Suprapubic skin (tissue), 4 donors: Measurements from ENCODE around the gene ITGB4. TPM values are rescaled to one million over a fixed set of nuclear protein-coding genes. Genes with fewer than 3 reads are reported as not detected.

ENCODE experiments used
- DNase-seq, 2 donors: peaks; one replicate each; pipeline ENCODE4 v3.0.0-alpha.2; 2019; ENCODE audit warnings: low spot score in 2 of 2
- H3K27ac ChIP-seq: fragments of 200-600 bp; sonication (generic); one replicate; pipeline ENCODE4 v1.5.1; 2019
- H3K27me3 ChIP-seq: fragments of 200-600 bp; sonication (generic); one replicate; pipeline ENCODE4 v1.5.1; 2019
- H3K36me3 ChIP-seq: fragments of 200-600 bp; sonication (generic); one replicate; pipeline ENCODE4 v1.5.1; 2019
- H3K4me1 ChIP-seq: fragments of 200-600 bp; sonication (generic); one replicate; pipeline ENCODE4 v1.5.1; 2019
- H3K4me3 ChIP-seq: fragments of 200-600 bp; sonication (generic); one replicate; pipeline ENCODE4 v1.5.1; 2019; ENCODE audit warnings: mild to moderate bottlenecking
- H3K9me3 ChIP-seq: fragments of 200-600 bp; sonication (generic); one replicate; pipeline ENCODE4 v1.5.1; 2019
- EP300 ChIP-seq: sonication (generic); formaldehyde crosslinking; IDR thresholded peaks from one replicate; pipeline ENCODE4 v1.6.1; 2017; ENCODE audit warnings: antibody characterized with exemption
- POLR2A ChIP-seq, 2 donors: fragments of 450-650 bp; IDR thresholded peaks; one replicate each; pipeline ENCODE4 v1.6.1; 2017; ENCODE audit warnings: antibody characterized with exemption in 2 of 2, mild to moderate bottlenecking in 2 of 2, moderate library complexity in 2 of 2
- POLR2AphosphoS5 ChIP-seq, 3 donors: sonication (generic); formaldehyde crosslinking; IDR thresholded peaks; one replicate each; pipeline ENCODE4 v1.6.1; 2017; ENCODE audit warnings: antibody characterized with exemption in 3 of 3
- WGBS: methylation state at CpG from one replicate; pipeline ENCODE4 v1.1.5; 2018; 5-methylcytosine and 5-hydroxymethylcytosine counted together
- total RNA-seq, 4 donors: library from RNA; depleted of rRNA; stranded (reverse); fragments of >200 nt; gene quantifications; one replicate each; pipeline ENCODE4 v1.1.0, GENCODE V29; 2016
- TF ChIP-seq, protein P1 (sequence below), 2 donors: fragments of 200-600 bp in 1 of 2; fragments of 450-650 bp in 1 of 2; sonication (generic) in 1 of 2; IDR thresholded peaks; one replicate each; pipeline ENCODE4 v1.5.1; 2016 to 2019; ENCODE audit warnings: antibody characterized with exemption in 2 of 2, mild to moderate bottlenecking in 1 of 2, moderate library complexity in 1 of 2

ITGB4 gene
- total RNA-seq, 4 donors from 2014 or later, result 382 to 583 (median 474) TPM

GRCh38 chr17:75767881-75768280 is 46.6 kb downstream of the ITGB4 start:
- no peaks in the 10 kb centered on the region for H3K36me3 ChIP-seq
- 89% methylated on average over 8 of the region's 8 CpGs for WGBS
- H3K9me3 ChIP-seq, result no peaks in the 10 kb centered on the region
- peaks cover 28% of the 10 kb centered on the region for H3K4me1 ChIP-seq
- DNase-seq, result peak in 1 of 2 donors; percentile 16
- H3K27me3 ChIP-seq, result no peaks in the 10 kb centered on the region
- TF ChIP-seq, protein P1, sequence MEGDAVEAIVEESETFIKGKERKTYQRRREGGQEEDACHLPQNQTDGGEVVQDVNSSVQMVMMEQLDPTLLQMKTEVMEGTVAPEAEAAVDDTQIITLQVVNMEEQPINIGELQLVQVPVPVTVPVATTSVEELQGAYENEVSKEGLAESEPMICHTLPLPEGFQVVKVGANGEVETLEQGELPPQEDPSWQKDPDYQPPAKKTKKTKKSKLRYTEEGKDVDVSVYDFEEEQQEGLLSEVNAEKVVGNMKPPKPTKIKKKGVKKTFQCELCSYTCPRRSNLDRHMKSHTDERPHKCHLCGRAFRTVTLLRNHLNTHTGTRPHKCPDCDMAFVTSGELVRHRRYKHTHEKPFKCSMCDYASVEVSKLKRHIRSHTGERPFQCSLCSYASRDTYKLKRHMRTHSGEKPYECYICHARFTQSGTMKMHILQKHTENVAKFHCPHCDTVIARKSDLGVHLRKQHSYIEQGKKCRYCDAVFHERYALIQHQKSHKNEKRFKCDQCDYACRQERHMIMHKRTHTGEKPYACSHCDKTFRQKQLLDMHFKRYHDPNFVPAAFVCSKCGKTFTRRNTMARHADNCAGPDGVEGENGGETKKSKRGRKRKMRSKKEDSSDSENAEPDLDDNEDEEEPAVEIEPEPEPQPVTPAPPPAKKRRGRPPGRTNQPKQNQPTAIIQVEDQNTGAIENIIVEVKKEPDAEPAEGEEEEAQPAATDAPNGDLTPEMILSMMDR (IDR thresholded peaks at IDR 0.05), result no peak
- TF ChIP-seq EP300, result no peak
- no peak for TF ChIP-seq POLR2A (IDR thresholded peaks at IDR 0.05)
- no peak for TF ChIP-seq POLR2AphosphoS5 (IDR thresholded peaks at IDR 0.05)
- no peak overlapping the region for H3K4me3 ChIP-seq
- no peak overlapping the region for H3K27ac ChIP-seq

- no peaks in the 10 kb centered on the region for H3K9me3 ChIP-seq
- H3K27me3 ChIP-seq, result no peaks in the 10 kb centered on the region
- H3K36me3 ChIP-seq, result no peaks in the 10 kb centered on the region
- no peak for TF ChIP-seq POLR2A (IDR thresholded peaks at IDR 0.05)
- TF ChIP-seq, protein P1 (IDR thresholded peaks at IDR 0.05), result no peak
- no peak for TF ChIP-seq POLR2AphosphoS5 (IDR thresholded peaks at IDR 0.05)
- TF ChIP-seq EP300, result no peak
- H3K4me1 ChIP-seq, result peaks cover 11% of the 10 kb centered on the region
- H3K27ac ChIP-seq, result no peak overlapping the region
- 95% methylated on average over 3 of the region's 3 CpGs for WGBS
- DNase-seq, result no peak
- H3K4me3 ChIP-seq, result no peak overlapping the region
These were observed 48.3 kb downstream of the ITGB4 start for GRCh38 chr17:75769536-75769935.

DNA sequence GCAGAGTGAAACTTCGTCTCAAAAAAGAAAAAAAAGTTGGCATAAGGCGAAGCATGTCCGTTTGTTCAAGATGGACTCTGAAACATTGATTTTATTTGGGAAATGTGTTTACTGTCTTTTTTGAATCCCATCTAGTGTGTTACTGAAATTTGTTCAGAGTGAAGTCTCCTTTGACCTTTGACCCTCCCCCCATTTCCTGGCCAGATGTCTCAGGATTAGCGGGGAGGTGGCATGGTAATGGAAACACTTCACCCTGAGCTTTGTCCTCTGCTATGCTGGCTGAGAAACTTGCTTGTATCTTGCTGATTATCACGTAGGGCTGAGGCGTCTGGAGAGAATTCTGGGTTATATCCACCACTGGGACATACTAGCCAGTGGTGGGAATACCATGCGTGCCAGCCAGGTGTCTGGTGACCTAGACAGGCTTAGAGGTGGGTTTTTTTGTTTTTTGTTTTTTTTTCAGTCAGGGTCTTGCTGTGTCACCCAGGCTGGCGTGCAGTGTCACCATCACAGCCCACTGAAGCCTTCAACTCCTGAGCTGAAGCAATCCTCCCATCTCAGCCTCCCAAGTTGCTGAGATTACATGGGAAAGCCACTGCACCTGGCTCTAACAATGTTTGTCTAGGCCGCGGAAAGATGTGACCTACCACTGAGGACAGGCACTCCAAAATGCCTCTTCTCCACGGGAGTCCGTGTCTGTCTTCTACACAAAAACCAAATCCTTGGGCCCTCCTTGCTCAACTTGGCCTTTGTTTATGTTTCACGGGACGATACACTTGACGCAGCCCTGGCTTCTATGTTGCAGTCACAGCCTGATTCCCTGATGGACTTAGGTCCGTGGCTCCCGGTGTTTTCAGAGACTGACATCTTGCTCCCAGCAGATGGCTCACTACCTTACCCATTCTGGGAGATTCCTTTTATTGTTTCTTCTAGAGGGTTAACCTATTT is 50.3 kb downstream of the ITGB4 start:
- no peak overlapping the region for H3K27ac ChIP-seq
- no peak overlapping the region for H3K4me3 ChIP-seq
- H3K9me3 ChIP-seq, result no peaks in the 10 kb centered on the region
- H3K27me3 ChIP-seq, result no peaks in the 10 kb centered on the region
- TF ChIP-seq EP300 (no peak), POLR2A (IDR thresholded peaks at IDR 0.05) (no peak), POLR2AphosphoS5 (IDR thresholded peaks at IDR 0.05) (no peak)
- TF ChIP-seq, protein P1 (IDR thresholded peaks at IDR 0.05), result no peak
- H3K4me1 ChIP-seq, result peaks cover 15% of the 10 kb centered on the region
- DNase-seq, result peak; percentile 54 to 56
- 73% methylated on average over 17 of the region's 17 CpGs for WGBS
- H3K36me3 ChIP-seq, result peaks cover 14% of the 10 kb centered on the region

DNA sequence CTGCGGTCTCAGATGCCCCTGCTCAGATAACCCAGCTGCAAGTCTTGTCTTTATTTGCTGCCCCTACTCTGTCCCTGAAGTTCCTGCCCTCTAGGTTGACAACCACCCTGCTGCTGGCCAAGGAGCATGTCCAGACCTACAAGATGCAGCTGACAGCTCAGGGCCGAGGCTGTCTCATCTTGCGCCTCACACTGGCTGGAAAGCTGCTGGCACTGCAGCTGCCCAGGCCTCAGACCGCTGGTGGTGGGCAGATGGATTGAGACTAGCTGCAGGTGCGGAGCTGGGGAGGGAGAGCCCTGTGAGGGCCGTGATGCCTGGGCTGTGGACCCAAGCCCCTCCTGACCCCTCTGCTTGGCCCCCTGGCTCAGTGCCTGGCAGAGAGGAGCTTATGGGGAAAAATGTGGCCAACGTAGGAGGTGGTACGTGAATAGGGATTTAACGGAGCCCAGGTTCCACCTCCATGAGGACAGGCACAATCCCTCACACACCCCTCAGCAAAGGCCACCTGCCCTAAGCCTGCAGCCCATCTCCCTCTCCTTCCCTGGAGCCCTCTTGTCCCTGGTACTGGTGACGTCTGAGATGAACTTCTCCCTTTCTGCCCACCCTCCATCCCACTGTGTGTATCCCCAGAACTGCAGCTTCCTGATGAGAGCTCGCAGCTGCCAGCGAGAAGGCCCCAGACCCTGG is 52.0 kb downstream of the ITGB4 start:
- Histone ChIP-seq H3K36me3 (peaks cover 27% of the 10 kb centered on the region), H3K4me1 (peaks cover 26% of the 10 kb centered on the region), H3K9me3 (no peaks in the 10 kb centered on the region), H3K27ac (no peak overlapping the region), H3K4me3 (no peak overlapping the region), H3K27me3 (no peaks in the 10 kb centered on the region)
- DNase-seq, result peak; percentile 70 to 79
- 86% methylated on average over 10 of the region's 12 CpGs for WGBS
- TF ChIP-seq POLR2AphosphoS5 (IDR thresholded peaks at IDR 0.05), result no peak
- TF ChIP-seq, protein P1 (IDR thresholded peaks at IDR 0.05), result no peak
- no peak for TF ChIP-seq POLR2A (IDR thresholded peaks at IDR 0.05)
- no peak for TF ChIP-seq EP300
